ENCODE data around the gene RPN2. TPM values are rescaled to one million over a fixed set of nuclear protein-coding genes. Genes with fewer than 3 reads are reported as not detected.

Gene RPN2
- total RNA-seq, 1 experiment from 2014 or later: 220 TPM

DNA sequence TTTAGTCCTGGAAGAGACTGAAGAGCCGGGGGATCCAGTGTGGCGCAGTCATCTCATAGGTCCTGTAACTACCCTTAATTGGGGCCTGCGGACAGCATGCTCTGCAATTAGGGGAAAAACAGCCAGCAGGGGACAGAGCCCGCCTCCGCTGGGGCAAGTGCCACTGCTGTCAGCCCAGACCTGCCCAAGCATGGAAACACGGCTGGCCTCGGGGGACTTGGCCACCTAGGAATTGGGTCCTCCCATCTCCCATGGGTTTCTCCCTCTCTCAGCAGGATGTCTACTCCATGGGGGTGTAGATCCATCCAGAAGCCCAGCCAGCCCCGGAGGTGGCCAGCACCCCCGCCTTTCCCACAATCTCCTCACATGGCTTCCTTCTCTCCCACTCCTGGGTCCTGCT lies 78.9 kb downstream of the RPN2 start:
- H3K9ac ChIP-seq (ENCODE audit: low read length): no peak overlapping the region
- H3K9me2 ChIP-seq (ENCODE audit: insufficient read depth): no peaks in the 10 kb centered on the region
- no TSS peak for BruUV-seq (replicated peaks)
- H3K27ac ChIP-seq (ENCODE audit: low read depth, low read length): no peak overlapping the region
- no peaks in the 10 kb centered on the region for H4K20me1 ChIP-seq (ENCODE audit: insufficient read depth)
- ATAC-seq: no peak
- no peak overlapping the region for H3K4me2 ChIP-seq (ENCODE audit: low read length)
- H3K36me3 ChIP-seq (ENCODE audit: control insufficient read depth in 1 of 2, insufficient read depth in 2 of 2, low read length in 2 of 2): no peaks in the 10 kb centered on the region
- no peaks in the 10 kb centered on the region for H3K4me1 ChIP-seq (ENCODE audit: control insufficient read depth in 1 of 2, insufficient read depth in 2 of 2, low read length in 2 of 2)
- intact Hi-C loops (cut with micrococcal nuclease): no loop called here
- no peak for DNase-seq (ENCODE audit: low read depth, low spot score)
- 0 out of 2 replicates have a peak, but pooled peaks cover 14% of the 10 kb centered on the region for H3K27me3 ChIP-seq (ENCODE audit: insufficient read depth, low read length)
- H3K4me3 ChIP-seq (replicated peaks in 1 of 2; ENCODE audit: low read depth in 1 of 2, low read length in 2 of 2): no peak overlapping the region
- H2AFZ ChIP-seq (ENCODE audit: low read depth, low read length, poor library complexity, severe bottlenecking): no peak overlapping the region
- H3K9me3 ChIP-seq (ENCODE audit: control insufficient read depth in 1 of 2, insufficient read depth in 1 of 2, low read depth in 1 of 2, low read length in 2 of 2): no peaks in the 10 kb centered on the region
- ChIA-PET RAD21 (ENCODE audit: low non-redundant PET in 1 of 2, low total read pairs in 2 of 2, uncharacterized antibody in 2 of 2, unreplicated experiment in 2 of 2) (no interaction called here), POLR2A (no interaction called here), CTCF (no interaction called here)
- TF ChIP-seq ZFX (IDR thresholded peaks at IDR 0.05) (no peak), SRF (IDR thresholded peaks at IDR 0.05; ENCODE audit: low read depth) (no peak), ELF1 (IDR thresholded peaks at IDR 0.05; ENCODE audit: borderline replicate concordance, low read depth) (no peak), JUND (IDR thresholded peaks at IDR 0.05) (no peak), SP1 (IDR thresholded peaks at IDR 0.05; ENCODE audit: low read depth) (no peak), EZH2 (IDR thresholded peaks at IDR 0.05) (no peak), EZH2phosphoT487 (IDR thresholded peaks at IDR 0.05; ENCODE audit: borderline replicate concordance) (no peak), ZNF274 (IDR thresholded peaks at IDR 0.05; ENCODE audit: low read depth, low read length) (no peak), FOSL1 (IDR thresholded peaks at IDR 0.05; ENCODE audit: low read depth) (no peak), CBX3 (IDR thresholded peaks at IDR 0.05; ENCODE audit: low read depth) (no peak), EGR1 (IDR thresholded peaks at IDR 0.05; ENCODE audit: low read depth) (no peak), POLR2A (IDR thresholded peaks at IDR 0.05; ENCODE audit: borderline replicate concordance, extremely low read depth, insufficient read depth, insufficient read length) (no peak)
- TF ChIP-seq, protein P1, sequence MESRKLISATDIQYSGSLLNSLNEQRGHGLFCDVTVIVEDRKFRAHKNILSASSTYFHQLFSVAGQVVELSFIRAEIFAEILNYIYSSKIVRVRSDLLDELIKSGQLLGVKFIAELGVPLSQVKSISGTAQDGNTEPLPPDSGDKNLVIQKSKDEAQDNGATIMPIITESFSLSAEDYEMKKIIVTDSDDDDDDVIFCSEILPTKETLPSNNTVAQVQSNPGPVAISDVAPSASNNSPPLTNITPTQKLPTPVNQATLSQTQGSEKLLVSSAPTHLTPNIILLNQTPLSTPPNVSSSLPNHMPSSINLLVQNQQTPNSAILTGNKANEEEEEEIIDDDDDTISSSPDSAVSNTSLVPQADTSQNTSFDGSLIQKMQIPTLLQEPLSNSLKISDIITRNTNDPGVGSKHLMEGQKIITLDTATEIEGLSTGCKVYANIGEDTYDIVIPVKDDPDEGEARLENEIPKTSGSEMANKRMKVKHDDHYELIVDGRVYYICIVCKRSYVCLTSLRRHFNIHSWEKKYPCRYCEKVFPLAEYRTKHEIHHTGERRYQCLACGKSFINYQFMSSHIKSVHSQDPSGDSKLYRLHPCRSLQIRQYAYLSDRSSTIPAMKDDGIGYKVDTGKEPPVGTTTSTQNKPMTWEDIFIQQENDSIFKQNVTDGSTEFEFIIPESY (IDR thresholded peaks at IDR 0.05; ENCODE audit: extremely low read depth, insufficient replicate concordance, low read length): no peak
- TF ChIP-seq, protein P2, sequence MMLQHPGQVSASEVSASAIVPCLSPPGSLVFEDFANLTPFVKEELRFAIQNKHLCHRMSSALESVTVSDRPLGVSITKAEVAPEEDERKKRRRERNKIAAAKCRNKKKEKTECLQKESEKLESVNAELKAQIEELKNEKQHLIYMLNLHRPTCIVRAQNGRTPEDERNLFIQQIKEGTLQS (IDR thresholded peaks at IDR 0.05): no peak
- TF ChIP-seq, protein P3, sequence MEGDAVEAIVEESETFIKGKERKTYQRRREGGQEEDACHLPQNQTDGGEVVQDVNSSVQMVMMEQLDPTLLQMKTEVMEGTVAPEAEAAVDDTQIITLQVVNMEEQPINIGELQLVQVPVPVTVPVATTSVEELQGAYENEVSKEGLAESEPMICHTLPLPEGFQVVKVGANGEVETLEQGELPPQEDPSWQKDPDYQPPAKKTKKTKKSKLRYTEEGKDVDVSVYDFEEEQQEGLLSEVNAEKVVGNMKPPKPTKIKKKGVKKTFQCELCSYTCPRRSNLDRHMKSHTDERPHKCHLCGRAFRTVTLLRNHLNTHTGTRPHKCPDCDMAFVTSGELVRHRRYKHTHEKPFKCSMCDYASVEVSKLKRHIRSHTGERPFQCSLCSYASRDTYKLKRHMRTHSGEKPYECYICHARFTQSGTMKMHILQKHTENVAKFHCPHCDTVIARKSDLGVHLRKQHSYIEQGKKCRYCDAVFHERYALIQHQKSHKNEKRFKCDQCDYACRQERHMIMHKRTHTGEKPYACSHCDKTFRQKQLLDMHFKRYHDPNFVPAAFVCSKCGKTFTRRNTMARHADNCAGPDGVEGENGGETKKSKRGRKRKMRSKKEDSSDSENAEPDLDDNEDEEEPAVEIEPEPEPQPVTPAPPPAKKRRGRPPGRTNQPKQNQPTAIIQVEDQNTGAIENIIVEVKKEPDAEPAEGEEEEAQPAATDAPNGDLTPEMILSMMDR (IDR thresholded peaks at IDR 0.05 in 2 of 3, conservative IDR thresholded peaks at IDR 0.05 in 1 of 3; ENCODE audit: borderline replicate concordance in 1 of 3, insufficient read depth in 1 of 3, low read depth in 2 of 3, low read length in 2 of 3): no peak
- TF ChIP-seq, protein P4, sequence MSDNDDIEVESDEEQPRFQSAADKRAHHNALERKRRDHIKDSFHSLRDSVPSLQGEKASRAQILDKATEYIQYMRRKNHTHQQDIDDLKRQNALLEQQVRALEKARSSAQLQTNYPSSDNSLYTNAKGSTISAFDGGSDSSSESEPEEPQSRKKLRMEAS (IDR thresholded peaks at IDR 0.05): no peak
- TF ChIP-seq, protein P5, sequence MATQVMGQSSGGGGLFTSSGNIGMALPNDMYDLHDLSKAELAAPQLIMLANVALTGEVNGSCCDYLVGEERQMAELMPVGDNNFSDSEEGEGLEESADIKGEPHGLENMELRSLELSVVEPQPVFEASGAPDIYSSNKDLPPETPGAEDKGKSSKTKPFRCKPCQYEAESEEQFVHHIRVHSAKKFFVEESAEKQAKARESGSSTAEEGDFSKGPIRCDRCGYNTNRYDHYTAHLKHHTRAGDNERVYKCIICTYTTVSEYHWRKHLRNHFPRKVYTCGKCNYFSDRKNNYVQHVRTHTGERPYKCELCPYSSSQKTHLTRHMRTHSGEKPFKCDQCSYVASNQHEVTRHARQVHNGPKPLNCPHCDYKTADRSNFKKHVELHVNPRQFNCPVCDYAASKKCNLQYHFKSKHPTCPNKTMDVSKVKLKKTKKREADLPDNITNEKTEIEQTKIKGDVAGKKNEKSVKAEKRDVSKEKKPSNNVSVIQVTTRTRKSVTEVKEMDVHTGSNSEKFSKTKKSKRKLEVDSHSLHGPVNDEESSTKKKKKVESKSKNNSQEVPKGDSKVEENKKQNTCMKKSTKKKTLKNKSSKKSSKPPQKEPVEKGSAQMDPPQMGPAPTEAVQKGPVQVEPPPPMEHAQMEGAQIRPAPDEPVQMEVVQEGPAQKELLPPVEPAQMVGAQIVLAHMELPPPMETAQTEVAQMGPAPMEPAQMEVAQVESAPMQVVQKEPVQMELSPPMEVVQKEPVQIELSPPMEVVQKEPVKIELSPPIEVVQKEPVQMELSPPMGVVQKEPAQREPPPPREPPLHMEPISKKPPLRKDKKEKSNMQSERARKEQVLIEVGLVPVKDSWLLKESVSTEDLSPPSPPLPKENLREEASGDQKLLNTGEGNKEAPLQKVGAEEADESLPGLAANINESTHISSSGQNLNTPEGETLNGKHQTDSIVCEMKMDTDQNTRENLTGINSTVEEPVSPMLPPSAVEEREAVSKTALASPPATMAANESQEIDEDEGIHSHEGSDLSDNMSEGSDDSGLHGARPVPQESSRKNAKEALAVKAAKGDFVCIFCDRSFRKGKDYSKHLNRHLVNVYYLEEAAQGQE (IDR thresholded peaks at IDR 0.05; ENCODE audit: low read depth): no peak
- H3K79me2 ChIP-seq (ENCODE audit: insufficient read depth, low read length): no peaks in the 10 kb centered on the region

All from HCT116 (cell line).